Measurements from ENCODE around the gene MYO15B. TPM values are rescaled to one million over a fixed set of nuclear protein-coding genes. Genes with fewer than 3 reads are reported as not detected.

The MYO15B gene
- total and polyA plus RNA-seq, 2 of the 13 experiments (the other 11 are each of a cell fraction or from before 2014, with no cell fraction given): 2.8 to 8.1 TPM

DNA sequence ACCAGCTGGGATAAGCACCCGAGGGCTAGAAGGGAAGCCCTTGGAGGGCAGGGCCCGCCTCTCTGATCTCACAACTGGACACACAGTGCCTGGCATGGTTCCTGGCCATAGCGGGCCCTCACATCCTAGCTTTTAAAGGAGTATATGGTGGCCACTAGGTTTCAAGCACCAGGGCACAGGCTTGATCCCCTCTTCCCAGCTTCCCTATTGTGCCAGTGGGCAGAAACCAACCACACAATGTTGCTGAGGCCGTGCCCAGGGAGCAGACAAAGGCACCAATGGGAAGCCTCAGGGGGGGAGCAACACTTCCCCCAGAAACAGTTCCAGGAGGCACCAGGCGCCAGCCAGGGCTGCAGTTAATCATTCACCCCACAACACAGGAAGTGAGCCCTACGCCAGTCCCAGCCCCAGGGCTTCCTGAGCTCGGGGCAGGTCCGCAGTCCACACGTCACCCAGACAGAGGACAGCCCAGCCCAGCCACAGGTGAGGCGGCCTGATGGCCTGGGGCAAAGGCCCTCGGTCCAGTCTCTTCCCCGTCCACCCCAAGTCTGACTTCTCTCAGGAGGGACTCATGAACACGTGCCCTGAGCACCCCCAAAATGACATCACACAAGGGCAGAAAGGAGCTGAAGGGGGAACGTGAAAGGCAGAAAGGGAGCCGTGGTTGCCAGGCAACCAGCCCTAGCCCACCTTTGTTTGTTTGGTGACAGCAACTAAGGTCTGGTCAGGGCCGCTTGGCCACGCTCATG is 58.5 kb downstream of the MYO15B start (continued):
- TF ChIP-seq THAP11 (CRISPR knock-in tag; IDR thresholded peaks at IDR 0.05): peak; percentile 79
- peak; percentile 90 for TF ChIP-seq ZIK1 (CRISPR knock-in tag; IDR thresholded peaks at IDR 0.05; ENCODE audit: borderline replicate concordance, low read depth)
- TF ChIP-seq, protein P1, sequence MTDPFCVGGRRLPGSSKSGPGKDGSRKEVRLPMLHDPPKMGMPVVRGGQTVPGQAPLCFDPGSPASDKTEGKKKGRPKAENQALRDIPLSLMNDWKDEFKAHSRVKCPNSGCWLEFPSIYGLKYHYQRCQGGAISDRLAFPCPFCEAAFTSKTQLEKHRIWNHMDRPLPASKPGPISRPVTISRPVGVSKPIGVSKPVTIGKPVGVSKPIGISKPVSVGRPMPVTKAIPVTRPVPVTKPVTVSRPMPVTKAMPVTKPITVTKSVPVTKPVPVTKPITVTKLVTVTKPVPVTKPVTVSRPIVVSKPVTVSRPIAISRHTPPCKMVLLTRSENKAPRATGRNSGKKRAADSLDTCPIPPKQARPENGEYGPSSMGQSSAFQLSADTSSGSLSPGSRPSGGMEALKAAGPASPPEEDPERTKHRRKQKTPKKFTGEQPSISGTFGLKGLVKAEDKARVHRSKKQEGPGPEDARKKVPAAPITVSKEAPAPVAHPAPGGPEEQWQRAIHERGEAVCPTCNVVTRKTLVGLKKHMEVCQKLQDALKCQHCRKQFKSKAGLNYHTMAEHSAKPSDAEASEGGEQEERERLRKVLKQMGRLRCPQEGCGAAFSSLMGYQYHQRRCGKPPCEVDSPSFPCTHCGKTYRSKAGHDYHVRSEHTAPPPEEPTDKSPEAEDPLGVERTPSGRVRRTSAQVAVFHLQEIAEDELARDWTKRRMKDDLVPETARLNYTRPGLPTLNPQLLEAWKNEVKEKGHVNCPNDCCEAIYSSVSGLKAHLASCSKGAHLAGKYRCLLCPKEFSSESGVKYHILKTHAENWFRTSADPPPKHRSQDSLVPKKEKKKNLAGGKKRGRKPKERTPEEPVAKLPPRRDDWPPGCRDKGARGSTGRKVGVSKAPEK (CRISPR knock-in tag; IDR thresholded peaks at IDR 0.05; ENCODE audit: borderline replicate concordance): no peak
- 0 out of 2 replicates have a peak, but pooled peaks have one; percentile 39 for TF ChIP-seq ZNF557 (CRISPR knock-in tag; IDR thresholded peaks at IDR 0.05)
- TF ChIP-seq EEA1 (CRISPR knock-in tag; IDR thresholded peaks at IDR 0.05; ENCODE audit: borderline replicate concordance): peak; percentile 80; the same call in 1 of the 2 replicates
- TF ChIP-seq, protein P2, sequence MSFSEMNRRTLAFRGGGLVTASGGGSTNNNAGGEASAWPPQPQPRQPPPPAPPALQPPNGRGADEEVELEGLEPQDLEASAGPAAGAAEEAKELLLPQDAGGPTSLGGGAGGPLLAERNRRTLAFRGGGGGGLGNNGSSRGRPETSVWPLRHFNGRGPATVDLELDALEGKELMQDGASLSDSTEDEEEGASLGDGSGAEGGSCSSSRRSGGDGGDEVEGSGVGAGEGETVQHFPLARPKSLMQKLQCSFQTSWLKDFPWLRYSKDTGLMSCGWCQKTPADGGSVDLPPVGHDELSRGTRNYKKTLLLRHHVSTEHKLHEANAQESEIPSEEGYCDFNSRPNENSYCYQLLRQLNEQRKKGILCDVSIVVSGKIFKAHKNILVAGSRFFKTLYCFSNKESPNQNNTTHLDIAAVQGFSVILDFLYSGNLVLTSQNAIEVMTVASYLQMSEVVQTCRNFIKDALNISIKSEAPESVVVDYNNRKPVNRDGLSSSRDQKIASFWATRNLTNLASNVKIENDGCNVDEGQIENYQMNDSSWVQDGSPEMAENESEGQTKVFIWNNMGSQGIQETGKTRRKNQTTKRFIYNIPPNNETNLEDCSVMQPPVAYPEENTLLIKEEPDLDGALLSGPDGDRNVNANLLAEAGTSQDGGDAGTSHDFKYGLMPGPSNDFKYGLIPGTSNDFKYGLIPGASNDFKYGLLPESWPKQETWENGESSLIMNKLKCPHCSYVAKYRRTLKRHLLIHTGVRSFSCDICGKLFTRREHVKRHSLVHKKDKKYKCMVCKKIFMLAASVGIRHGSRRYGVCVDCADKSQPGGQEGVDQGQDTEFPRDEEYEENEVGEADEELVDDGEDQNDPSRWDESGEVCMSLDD (CRISPR knock-in tag; IDR thresholded peaks at IDR 0.05; ENCODE audit: borderline replicate concordance): peak; percentile 69; the same call in 1 of the 2 replicates
- no peak for TF ChIP-seq HNRNPUL1 (IDR thresholded peaks at IDR 0.05; ENCODE audit: low read depth, low read length)
- TF ChIP-seq, protein P3, sequence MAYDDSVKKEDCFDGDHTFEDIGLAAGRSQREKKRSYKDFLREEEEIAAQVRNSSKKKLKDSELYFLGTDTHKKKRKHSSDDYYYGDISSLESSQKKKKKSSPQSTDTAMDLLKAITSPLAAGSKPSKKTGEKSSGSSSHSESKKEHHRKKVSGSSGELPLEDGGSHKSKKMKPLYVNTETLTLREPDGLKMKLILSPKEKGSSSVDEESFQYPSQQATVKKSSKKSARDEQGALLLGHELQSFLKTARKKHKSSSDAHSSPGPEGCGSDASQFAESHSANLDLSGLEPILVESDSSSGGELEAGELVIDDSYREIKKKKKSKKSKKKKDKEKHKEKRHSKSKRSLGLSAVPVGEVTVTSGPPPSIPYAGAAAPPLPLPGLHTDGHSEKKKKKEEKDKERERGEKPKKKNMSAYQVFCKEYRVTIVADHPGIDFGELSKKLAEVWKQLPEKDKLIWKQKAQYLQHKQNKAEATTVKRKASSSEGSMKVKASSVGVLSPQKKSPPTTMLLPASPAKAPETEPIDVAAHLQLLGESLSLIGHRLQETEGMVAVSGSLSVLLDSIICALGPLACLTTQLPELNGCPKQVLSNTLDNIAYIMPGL (CRISPR knock-in tag; IDR thresholded peaks at IDR 0.05; ENCODE audit: borderline replicate concordance in 1 of 2, low read depth in 1 of 2): peak in 1 of 2 experiments; percentile 76; a peak in 2 of 4 replicates
- TF ChIP-seq POGZ (CRISPR knock-in tag; IDR thresholded peaks at IDR 0.05): 0 out of 2 replicates have a peak, but pooled peaks have one; percentile 51
- TF ChIP-seq PAWR (CRISPR knock-in tag; IDR thresholded peaks at IDR 0.05; ENCODE audit: borderline replicate concordance): no peak
- peak; percentile 80 for TF ChIP-seq ZNF547 (CRISPR knock-in tag; IDR thresholded peaks at IDR 0.05)
- TF ChIP-seq ZNF790 (CRISPR knock-in tag; IDR thresholded peaks at IDR 0.05; ENCODE audit: borderline replicate concordance): no peak
- TF ChIP-seq MBD4 (IDR thresholded peaks at IDR 0.05; ENCODE audit: borderline replicate concordance, low read length): no peak
- TF ChIP-seq ZNF562 (CRISPR knock-in tag; IDR thresholded peaks at IDR 0.05; ENCODE audit: borderline replicate concordance): no peak
- TF ChIP-seq YEATS4 (CRISPR knock-in tag; IDR thresholded peaks at IDR 0.05; ENCODE audit: borderline replicate concordance): peak; percentile 87; the same call in 1 of the 2 replicates
- TF ChIP-seq ZSCAN30 (CRISPR knock-in tag; IDR thresholded peaks at IDR 0.05): no peak
- TF ChIP-seq, protein P4, sequence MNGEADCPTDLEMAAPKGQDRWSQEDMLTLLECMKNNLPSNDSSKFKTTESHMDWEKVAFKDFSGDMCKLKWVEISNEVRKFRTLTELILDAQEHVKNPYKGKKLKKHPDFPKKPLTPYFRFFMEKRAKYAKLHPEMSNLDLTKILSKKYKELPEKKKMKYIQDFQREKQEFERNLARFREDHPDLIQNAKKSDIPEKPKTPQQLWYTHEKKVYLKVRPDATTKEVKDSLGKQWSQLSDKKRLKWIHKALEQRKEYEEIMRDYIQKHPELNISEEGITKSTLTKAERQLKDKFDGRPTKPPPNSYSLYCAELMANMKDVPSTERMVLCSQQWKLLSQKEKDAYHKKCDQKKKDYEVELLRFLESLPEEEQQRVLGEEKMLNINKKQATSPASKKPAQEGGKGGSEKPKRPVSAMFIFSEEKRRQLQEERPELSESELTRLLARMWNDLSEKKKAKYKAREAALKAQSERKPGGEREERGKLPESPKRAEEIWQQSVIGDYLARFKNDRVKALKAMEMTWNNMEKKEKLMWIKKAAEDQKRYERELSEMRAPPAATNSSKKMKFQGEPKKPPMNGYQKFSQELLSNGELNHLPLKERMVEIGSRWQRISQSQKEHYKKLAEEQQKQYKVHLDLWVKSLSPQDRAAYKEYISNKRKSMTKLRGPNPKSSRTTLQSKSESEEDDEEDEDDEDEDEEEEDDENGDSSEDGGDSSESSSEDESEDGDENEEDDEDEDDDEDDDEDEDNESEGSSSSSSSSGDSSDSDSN (CRISPR knock-in tag; IDR thresholded peaks at IDR 0.05): peak; percentile 94
- TF ChIP-seq SIX4 (CRISPR knock-in tag; IDR thresholded peaks at IDR 0.05): peak; percentile 54; the same call in 1 of the 2 replicates

All from HepG2 (cell line).